ENCODE measurements around the gene NDUFA6.

Gene NDUFA6

DNA sequence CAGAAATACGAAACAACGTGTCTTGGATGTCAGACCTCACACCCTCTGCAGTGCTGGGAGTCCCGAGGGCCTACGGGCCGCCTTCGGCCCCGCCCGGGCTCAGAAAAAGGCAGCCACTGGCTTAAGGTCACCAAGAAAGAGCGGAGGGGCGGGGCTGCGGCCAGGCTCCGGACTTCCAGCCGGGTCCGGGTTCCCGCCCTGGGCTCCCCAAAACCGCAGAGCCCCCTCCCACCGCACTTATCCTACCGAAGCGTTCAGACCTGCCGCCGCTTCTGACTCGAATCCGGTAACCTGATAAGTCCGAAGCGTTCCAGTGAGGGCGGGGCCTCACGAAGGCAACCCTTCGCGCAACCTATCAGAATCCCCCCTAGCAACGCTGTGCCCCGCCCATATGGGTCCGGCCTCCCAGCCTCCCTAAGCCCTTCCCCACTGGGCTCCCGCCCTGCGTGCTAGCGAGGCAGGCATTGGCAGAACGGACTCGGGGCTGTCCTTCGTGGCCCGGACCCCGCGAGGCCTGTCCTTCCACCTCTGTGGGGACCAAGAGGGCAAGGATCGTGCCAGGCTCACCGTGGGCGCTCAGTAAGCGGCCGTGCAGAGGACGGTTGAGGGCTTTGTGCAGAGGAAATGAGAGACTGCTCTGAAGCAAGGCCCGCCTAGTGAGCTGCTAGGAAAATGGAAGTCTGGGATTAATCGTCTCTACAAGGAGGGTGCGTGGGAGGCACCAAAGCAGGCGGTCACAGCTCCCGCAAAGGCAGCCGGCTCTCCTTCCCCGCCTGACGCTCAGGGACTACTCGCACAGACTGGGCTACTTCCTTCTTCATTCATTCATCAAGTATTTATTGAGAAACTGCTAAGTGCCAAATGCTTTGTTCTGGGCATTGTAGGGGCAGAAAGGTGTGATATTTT lies 19.8 kb downstream of the NDUFA6 start, which contains the start of gene NAGA:
Gene NAGA (minus strand): TSS at position 296 of the 906 bp plus-strand sequence. CDS start 515 bp downstream, outside the sequence.
- DNase-seq = peak; percentile 96 to 97 (median 97)

DNA sequence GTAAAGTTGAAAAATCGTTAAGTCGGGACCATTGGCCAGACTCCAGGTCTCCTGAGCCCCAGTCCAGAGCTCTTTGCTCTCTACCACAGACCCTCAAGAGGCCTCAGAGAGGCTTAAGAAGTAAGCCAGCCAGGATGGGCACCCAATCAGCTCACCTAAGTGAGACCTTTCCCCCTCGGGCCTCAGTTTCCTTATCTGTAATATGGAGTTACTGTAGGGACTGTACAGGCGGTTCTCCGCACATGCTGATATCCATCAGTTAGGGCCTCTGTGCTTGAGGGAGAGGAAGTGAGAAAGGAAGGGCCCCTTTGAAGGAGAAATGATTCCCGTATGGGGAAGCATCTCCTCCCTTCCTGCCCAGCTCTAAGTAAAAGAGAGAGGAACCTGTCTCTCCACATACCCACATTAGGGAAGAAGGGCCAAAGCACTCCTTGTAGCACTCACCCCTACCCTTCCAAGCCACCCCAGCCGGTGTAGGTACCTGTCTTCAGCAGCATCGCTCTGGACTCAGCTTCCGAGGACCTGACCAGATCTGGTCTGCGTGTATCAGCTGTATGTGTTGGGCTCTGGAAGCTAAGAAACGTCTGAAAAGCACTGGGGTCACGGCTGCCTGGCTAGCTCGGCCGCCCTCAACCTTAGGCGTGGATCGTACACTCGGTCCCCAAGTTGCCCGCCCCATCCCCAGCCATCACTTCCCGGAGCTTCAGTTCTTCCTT lies 20.6 kb downstream of the NDUFA6 start:
- peak; percentile 55 to 57 (median 57) for DNase-seq

GRCh38 chr22:42068291-42068690 lies 22.3 kb downstream of the NDUFA6 start:
- no peak for DNase-seq

DNA sequence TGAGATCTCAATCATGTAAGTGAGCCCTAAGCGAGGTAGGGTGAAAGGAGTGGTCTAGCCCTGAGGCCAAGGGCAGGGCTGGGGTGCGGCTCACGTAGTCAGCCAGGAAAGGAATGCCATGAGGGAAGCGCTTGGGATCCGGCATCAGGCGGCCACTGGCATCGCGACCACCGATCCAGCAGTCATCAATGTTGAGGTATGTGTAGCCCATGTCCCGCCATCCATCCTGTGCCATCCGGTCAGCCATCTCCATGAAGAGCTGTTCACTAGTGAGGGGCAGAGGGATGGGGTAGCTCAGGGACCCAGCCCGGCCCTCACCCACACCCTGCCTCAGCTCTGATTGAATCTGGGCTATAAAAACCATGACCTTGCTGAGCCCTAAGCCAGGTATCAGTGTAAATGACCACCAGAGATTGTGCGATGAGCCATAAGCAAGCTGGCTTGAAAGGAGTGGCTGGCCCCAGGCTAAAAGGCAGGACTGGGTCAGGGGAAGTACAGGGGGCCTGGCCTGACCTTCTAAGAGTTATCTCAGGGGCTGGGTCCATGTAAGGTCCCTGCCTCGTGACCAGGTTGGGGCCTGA lies 22.8 kb downstream of the NDUFA6 start:
- DNase-seq = no peak

DNA sequence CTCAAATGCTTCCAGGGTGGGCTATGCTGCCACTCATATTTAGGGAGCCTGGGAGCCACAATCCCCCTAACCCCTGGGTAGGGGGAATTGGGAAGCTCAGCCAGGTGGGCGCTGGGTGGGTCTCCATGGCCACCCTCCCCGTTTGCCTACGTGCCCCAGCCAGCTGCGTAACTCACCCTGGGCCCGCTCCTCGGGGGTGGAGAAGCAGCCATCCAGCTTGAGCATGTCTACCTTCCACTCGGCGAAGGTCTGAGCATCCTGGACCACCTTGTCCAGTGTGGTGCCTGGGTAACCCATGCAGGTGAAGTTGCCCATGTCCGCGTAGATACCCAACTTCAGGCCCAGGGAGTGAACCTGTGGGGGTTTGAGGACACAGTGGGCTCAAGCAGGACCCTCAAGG lies 23.6 kb downstream of the NDUFA6 start:
- DNase-seq = no peak

DNA sequence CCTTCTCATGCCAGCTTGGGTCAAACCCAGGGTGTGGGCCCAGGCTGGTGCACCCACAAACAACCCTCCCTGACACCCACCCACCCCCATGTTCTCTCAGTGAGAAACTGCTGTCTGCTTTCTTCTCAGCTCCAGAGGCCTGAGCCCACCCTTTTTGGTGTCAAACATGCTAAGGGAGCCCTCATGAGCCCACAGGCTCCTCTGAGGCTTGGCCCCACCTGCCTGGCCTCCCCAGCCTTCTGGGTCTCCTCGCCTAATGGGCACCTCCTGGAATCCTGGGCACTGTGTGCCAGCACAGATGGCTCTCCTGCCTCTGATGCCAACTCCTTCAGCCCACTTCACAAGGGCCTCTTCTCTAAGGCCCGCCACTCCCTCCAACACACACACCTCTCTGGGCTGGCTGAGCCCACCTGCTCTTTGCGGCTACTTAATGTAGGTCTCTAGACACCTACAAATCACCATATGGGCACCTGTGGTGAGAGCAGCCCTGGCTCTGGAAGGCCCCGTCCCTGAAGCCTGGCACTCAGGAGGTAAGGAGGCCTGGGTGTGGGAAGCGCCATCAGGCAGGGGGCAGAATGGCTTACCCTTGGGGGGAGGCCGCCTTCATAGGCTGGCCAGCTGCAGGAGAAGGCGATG lies 24.3 kb downstream of the NDUFA6 start:
- no peak for DNase-seq

DNA sequence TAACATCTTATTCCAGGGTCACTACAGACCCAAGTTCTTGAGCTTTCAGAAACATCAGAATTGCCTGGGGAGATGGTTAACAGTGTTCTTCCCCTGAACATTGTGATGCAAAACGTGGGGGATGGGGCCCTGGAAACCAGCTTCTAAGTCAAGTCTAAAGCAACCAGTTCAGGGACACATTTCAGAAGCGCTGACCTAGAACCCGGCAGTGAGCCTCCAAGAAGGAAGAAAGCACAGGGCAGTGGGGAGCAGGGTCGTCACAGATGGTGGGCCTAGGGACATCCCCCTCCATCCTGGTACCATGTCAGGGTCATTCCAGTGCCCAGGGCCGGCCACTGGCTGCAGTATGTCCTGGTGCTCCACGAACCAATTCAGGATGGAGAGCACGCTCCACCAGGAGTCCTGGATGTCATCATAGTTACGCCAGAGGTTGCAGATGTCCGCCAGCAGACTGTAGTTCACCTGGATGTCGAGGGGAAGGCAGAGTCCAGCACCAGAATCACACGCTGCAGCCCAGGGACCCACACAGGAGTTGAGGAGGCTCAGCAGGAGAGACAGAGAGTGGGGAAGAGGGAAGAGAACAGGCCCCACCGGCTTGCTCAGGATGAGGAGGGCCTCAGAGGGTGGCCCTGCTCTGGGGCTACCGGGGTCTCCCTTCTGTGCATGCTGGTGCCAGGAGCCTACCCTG lies 25.0 kb downstream of the NDUFA6 start:
- no peak for DNase-seq

DNA sequence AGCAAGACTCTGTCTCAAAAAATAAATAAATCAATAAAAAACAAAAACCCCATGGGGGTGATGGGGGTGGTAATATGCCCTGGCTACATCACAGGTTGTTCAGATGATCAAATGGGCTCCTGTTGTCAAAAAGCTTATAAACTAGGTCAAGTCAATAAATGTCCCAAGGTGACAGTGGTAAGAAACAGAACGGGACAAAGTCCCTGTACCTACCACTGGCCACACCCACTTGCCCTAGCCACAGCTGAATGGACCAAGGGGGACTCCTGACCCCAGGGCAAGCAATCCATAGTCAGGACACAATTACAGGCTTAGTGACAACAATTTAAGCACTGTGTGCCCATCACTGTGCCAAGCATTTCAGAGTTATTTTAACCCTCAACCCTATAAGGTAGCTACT lies 25.9 kb downstream of the NDUFA6 start:
- no peak for DNase-seq

DNA sequence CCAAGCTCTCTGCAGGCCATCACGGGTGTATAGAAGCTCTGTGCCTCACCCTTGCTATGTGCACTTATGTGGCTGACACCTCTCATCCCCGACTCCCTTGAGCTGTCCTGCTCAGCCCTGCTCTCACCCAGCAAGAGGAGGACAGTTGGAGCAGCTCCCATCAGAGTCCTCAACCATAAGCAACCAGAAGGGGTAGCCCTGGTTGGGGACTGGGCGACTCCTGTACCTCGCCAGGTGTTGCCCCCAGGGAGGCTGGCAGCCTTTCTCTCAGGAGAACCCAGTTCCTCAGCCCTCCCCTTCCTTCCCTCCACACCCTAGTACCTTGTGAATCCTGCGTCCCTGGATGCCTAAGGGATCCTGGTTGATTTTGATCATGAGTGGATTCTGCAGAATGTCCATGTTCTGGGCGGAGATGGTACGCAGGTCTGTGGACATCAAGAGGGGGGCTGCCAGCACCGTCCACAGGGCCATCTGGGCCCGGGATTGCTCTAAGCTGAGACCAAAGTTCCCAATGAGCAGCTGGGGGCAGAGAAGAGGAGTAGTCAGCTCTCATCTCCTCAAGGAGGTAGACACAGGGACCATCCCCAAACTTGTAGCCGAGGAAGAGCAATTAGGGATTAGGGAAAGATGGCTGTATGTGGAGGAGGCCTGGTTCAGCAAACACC lies 27.9 kb downstream of the NDUFA6 start:
- DNase-seq = no peak

DNA sequence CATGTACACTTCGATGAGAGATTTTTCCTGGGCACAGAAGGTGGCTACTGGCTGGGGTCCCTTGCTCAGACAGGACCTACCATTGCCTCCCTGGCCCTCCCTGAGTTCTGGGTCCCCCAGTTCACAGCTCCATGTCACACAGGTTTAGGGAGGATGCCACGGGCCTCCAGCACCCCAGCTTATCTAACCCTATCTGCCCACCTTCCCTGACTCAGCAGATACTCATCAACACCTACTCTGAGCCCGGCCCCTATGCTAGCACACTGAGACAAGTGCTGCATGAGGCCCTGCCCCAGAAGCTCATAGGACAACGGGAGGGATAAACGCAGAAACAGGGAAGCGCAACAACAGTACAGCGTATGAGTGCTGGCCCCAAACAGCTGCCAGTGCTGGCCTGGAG lies 29.5 kb downstream of the NDUFA6 start:
- no peak for DNase-seq

DNA sequence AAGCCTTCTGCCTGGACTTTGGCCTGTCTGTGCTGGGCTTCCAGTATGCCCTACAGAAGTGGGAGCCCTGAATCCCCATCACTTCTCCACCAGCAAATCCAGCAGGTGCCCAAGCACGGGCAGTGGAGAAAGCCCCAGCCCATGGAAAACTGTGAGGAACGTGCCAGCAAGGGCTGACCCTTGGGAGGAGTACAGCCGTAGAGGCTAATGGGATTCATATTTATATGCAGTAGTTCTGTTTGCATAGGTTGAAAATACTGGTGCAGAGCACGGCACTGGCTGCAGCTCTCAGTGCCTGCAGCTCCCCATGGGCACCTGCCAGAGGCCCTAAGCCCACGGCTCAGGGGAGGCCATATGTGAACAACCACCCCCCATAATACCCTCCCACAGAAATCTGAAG lies 30.1 kb downstream of the NDUFA6 start:
- DNase-seq = no peak

- no peak for DNase-seq
Measured at GRCh38 chr22:42056757-42057511, 33.6 kb downstream of the NDUFA6 start.

DNA sequence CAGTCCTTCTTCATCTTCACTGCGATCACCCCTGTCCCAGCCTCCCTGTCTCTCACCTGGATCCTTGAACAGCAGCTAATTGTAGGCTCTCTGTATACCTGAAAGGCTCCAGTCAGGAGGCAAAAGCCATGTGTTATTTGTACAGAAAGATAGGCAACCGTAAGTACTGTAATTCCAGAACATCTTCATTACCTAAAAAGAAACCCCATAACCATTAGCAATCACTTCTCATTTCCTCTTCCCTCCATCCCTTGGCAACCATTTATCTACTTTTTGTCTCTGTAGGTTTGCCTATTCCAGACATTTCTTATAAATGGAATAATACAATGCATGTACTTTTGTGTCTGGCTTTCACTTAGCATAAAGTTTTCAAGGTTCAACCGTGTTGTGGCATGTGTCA lies 37.8 kb downstream of the NDUFA6 start:
- DNase-seq = peak in 1 of 3 donors; percentile 2

DNA sequence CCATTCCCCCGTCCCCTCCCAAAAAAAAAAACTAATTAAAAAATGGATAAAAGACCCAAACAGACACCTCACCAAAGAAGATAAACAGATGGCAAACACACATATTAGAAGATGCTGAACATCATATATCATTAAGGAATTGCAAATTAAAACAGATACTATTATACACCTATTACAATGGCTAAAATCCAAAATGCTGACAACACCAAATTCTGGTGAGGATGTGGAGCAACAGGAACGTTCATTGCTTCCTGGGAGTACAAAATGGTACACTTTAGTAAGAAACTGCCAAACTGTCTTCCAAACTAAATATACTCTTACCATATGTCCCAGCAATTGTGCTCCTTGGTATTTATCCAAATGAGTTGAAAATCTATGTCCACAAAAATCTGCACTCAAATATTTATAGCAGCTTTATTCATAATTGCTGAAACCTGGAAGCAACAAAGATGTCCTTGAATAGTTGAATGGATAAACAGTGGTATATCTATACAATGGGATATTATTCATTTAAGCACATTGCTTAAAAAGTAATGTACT lies 39.9 kb downstream of the NDUFA6 start:
- DNase-seq = no peak

DNA sequence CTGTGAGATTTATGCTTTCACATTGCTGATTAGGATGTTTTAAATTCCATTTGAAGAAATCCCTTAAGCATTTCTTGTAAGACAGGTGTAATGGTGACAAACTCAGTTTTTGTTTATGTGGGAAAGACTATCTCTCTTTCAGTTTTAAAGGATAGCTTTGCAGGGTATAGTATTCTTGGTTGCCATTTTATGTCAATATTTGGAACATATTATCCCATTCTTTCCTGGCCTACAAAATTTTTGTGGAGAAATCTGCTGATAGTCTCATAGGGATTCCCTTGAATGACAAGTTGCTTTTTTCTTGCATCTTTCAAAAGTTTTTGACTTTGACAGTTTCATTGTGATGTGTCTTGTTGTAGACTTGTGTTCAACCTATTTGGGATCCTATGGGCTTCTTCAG lies 48.8 kb downstream of the NDUFA6 start:
- DNase-seq = no peak

DNA sequence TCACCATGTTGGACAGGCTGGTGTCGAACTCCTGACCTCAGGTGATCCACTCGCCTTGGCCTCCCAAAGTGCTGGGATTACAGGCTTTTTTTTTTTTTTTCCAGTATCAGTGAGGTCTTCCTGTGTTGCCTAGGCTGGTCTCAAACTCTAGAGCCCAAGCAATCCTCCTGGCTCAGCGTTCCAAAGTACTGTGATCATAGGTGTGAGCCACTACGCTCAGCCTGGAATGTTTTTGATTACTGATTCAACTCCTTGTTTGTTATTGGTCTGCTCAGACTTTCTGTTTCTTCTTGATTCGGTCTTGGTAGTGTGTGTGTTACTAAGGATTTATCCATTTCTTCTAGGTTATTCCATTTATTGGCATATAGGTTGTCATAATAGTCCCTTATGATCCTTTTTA lies 51.3 kb downstream of the NDUFA6 start:
- DNase-seq = no peak

Data from suppressor macrophage treated with lipopolysaccharide for 1 hour (primary cell).